ENCODE data around the gene KHNYN. TPM values are rescaled to one million over a fixed set of nuclear protein-coding genes. Genes with fewer than 3 reads are reported as not detected.
A peak's percentile ranks its signal among the peaks of the same experiment; 100 is the strongest.
"Not testable (repeated sequence)": the region's sequence is repeated elsewhere in the genome, so short reads cannot be mapped to it uniquely, and the experiment has no call there.

The KHNYN gene
- total RNA-seq (51.4 TPM), polyA plus RNA-seq (37.5 TPM)

GRCh38 chr14:24429395-24430142, at the start of gene KHNYN, which contains the start of gene CBLN3:
TSS of gene KHNYN (plus strand) at chr14:24429954. CDS start at chr14:24430731, 777 bp downstream.
TSS of gene CBLN3 (minus strand) at chr14:24429668. CDS start at chr14:24429054, 614 bp downstream.
- WGBS = 3% methylated on average over 57 of the region's 57 CpGs
- H3K4me1 ChIP-seq (ENCODE audit: insufficient read depth) = no peaks in the 10 kb centered on the region
- DNase-seq (ENCODE audit: extremely low spot score) = peak; percentile 85

GRCh38 chr14:24381363-24382063, 48.2 kb upstream of the KHNYN start:
- no peaks in the 10 kb centered on the region for H3K36me3 ChIP-seq (ENCODE audit: insufficient read depth)
- H3K27ac ChIP-seq (ENCODE audit: low read depth) = no peak overlapping the region
- no peak overlapping the region for H3K4me3 ChIP-seq (ENCODE audit: low read depth, low read length)
- no peaks in the 10 kb centered on the region for H3K4me1 ChIP-seq (ENCODE audit: insufficient read depth)
- 85% methylated on average over 8 of the region's 8 CpGs for WGBS
- no peak for DNase-seq (ENCODE audit: extremely low spot score)

More at GRCh38 chr14:24429395-24430142, at the start of gene KHNYN, which contains the start of gene CBLN3:
- Histone ChIP-seq H3K4me3 (ENCODE audit: low read depth, low read length) (peak within 1 kb of the TSS; percentile 80), H3K27ac (ENCODE audit: low read depth) (peak within 1 kb of the TSS; percentile 100), H3K36me3 (ENCODE audit: insufficient read depth) (no peaks in the 10 kb centered on the region)

- no peak for DNase-seq (ENCODE audit: extremely low spot score)
- no peak overlapping the region for H3K4me3 ChIP-seq (ENCODE audit: low read depth, low read length)
- H3K27ac ChIP-seq (ENCODE audit: low read depth) = no peak overlapping the region
- H3K4me1 ChIP-seq (ENCODE audit: insufficient read depth) = no peaks in the 10 kb centered on the region
- no peaks in the 10 kb centered on the region for H3K36me3 ChIP-seq (ENCODE audit: insufficient read depth)
- 61% methylated on average over 4 of the region's 4 CpGs for WGBS
Observed at GRCh38 chr14:24382064-24382371, 47.7 kb upstream of the KHNYN start.

- DNase-seq (ENCODE audit: extremely low spot score) = no peak
- H3K4me3 ChIP-seq (ENCODE audit: low read depth, low read length) = no peak overlapping the region
- WGBS = 85% methylated on average over 4 of the region's 4 CpGs
Observed at GRCh38 chr14:24384169-24384568, 45.6 kb upstream of the KHNYN start.

GRCh38 chr14:24385524-24385923, 44.2 kb upstream of the KHNYN start:
- 76% methylated on average over 4 of the region's 4 CpGs for WGBS
- no peak overlapping the region for H3K4me3 ChIP-seq (ENCODE audit: low read depth, low read length)
- no peak overlapping the region for H3K27ac ChIP-seq (ENCODE audit: low read depth)
- H3K36me3 ChIP-seq (ENCODE audit: insufficient read depth) = no peaks in the 10 kb centered on the region
- no peak for DNase-seq (ENCODE audit: extremely low spot score)
- no peaks in the 10 kb centered on the region for H3K4me1 ChIP-seq (ENCODE audit: insufficient read depth)

More at GRCh38 chr14:24384169-24384568, 45.6 kb upstream of the KHNYN start:
- no peaks in the 10 kb centered on the region for H3K4me1 ChIP-seq (ENCODE audit: insufficient read depth)
- no peaks in the 10 kb centered on the region for H3K36me3 ChIP-seq (ENCODE audit: insufficient read depth)
- H3K27ac ChIP-seq (ENCODE audit: low read depth) = no peak overlapping the region

- Histone ChIP-seq H3K36me3 (ENCODE audit: insufficient read depth) (no peaks in the 10 kb centered on the region), H3K4me1 (ENCODE audit: insufficient read depth) (no peaks in the 10 kb centered on the region), H3K27ac (ENCODE audit: low read depth) (no peak overlapping the region), H3K4me3 (ENCODE audit: low read depth, low read length) (no peak overlapping the region)
- 74% methylated on average over 2 of the region's 2 CpGs for whole genome bisulfite sequencing
- DNase-seq (ENCODE audit: extremely low spot score) = no peak
Observed at GRCh38 chr14:24387009-24387345, 42.8 kb upstream of the KHNYN start.

- 93% methylated on average over 5 of the region's 5 CpGs for WGBS
- H3K4me1 ChIP-seq (ENCODE audit: insufficient read depth); H3K27ac ChIP-seq (ENCODE audit: low read depth); H3K4me3 ChIP-seq (ENCODE audit: low read depth, low read length); H3K36me3 ChIP-seq (ENCODE audit: insufficient read depth); DNase-seq (ENCODE audit: extremely low spot score): not testable (repeated sequence)
Observed at GRCh38 chr14:24387579-24387978, 42.2 kb upstream of the KHNYN start.

- WGBS = 51% methylated on average over 2 of the region's 2 CpGs
- no peak for DNase-seq (ENCODE audit: extremely low spot score)
- H3K27ac ChIP-seq (ENCODE audit: low read depth) = no peak overlapping the region
- H3K36me3 ChIP-seq (ENCODE audit: insufficient read depth) = no peaks in the 10 kb centered on the region
- H3K4me1 ChIP-seq (ENCODE audit: insufficient read depth) = no peaks in the 10 kb centered on the region
- no peak overlapping the region for H3K4me3 ChIP-seq (ENCODE audit: low read depth, low read length)
Observed at GRCh38 chr14:24388474-24389179, 41.1 kb upstream of the KHNYN start.

- H3K36me3 ChIP-seq (ENCODE audit: insufficient read depth) = no peaks in the 10 kb centered on the region
- no peaks in the 10 kb centered on the region for H3K4me1 ChIP-seq (ENCODE audit: insufficient read depth)
- H3K27ac ChIP-seq (ENCODE audit: low read depth) = no peak overlapping the region
- DNase-seq (ENCODE audit: extremely low spot score) = no peak
- 43% methylated on average over 11 of the region's 11 CpGs for WGBS
- H3K4me3 ChIP-seq (ENCODE audit: low read depth, low read length) = no peak overlapping the region
Observed at GRCh38 chr14:24389226-24389848, 40.4 kb upstream of the KHNYN start.

- Histone ChIP-seq H3K36me3 (ENCODE audit: insufficient read depth) (no peaks in the 10 kb centered on the region), H3K4me1 (ENCODE audit: insufficient read depth) (no peaks in the 10 kb centered on the region), H3K4me3 (ENCODE audit: low read depth, low read length) (no peak overlapping the region), H3K27ac (ENCODE audit: low read depth) (no peak overlapping the region)
- no peak for DNase-seq (ENCODE audit: extremely low spot score)
- 84% methylated on average over 6 of the region's 6 CpGs for WGBS
Observed at GRCh38 chr14:24390701-24391468, 38.9 kb upstream of the KHNYN start.

- DNase-seq (ENCODE audit: extremely low spot score) = peak; percentile 77
Observed at GRCh38 chr14:24392325-24393091, 37.2 kb upstream of the KHNYN start.

GRCh38 chr14:24394275-24394674, 35.5 kb upstream of the KHNYN start:
- 42% methylated on average over 3 of the region's 3 CpGs for WGBS
- H3K36me3 ChIP-seq (ENCODE audit: insufficient read depth) = no peaks in the 10 kb centered on the region
- H3K4me1 ChIP-seq (ENCODE audit: insufficient read depth) = no peaks in the 10 kb centered on the region
- no peak overlapping the region for H3K4me3 ChIP-seq (ENCODE audit: low read depth, low read length)
- H3K27ac ChIP-seq (ENCODE audit: low read depth) = no peak overlapping the region
- no peak for DNase-seq (ENCODE audit: extremely low spot score)

More at GRCh38 chr14:24392325-24393091, 37.2 kb upstream of the KHNYN start:
- Histone ChIP-seq H3K4me1 (ENCODE audit: insufficient read depth) (no peaks in the 10 kb centered on the region), H3K27ac (ENCODE audit: low read depth) (peak overlapping the region; percentile 14), H3K36me3 (ENCODE audit: insufficient read depth) (no peaks in the 10 kb centered on the region), H3K4me3 (ENCODE audit: low read depth, low read length) (no peak overlapping the region)
- WGBS = 54% methylated on average over 8 of the region's 8 CpGs

Data from urinary bladder (tissue), 4 donors.